K562 (cell line): ENCODE measurements around the gene CGB8. TPM values are rescaled to one million over a fixed set of nuclear protein-coding genes. Genes with fewer than 3 reads are reported as not detected.
A peak's percentile ranks its signal among the peaks of the same experiment; 100 is the strongest.

Experiments
- DACH1 ChIP-seq: fragments of 450-650 bp; IDR thresholded peaks from 2 replicates; pipeline ENCODE4 v1.6.1; 2018; ENCODE audit not compliant: partially characterized antibody
- ESRRB ChIP-seq: fragments of 250-450 bp; sonication (Bioruptor Pico); IDR thresholded peaks from 2 replicates; pipeline ENCODE4 v1.5.0; 2020; ENCODE audit warnings: mild to moderate bottlenecking, moderate library complexity, borderline replicate concordance
- IFI16 ChIP-seq: fragments of 250-450 bp; sonication (Bioruptor Pico); IDR thresholded peaks from 2 replicates; pipeline ENCODE4 v2.1.2; 2022; ENCODE audit warnings: mild to moderate bottlenecking, inconsistent platforms
- KLF16 ChIP-seq: IDR thresholded peaks from 2 replicates; pipeline ENCODE4 v1.6.1; 2016; ENCODE audit warnings: antibody characterized with exemption
- RCOR1 ChIP-seq, 2 experiments: IDR thresholded peaks; 2 replicates each; pipeline ENCODE4 v1.6.1; 2012; ENCODE audit warnings: low read depth in 2 of 2, low read length in 2 of 2, borderline replicate concordance in 1 of 2, improper control_type of control experiment in 1 of 2
- SIRT6 ChIP-seq: IDR thresholded peaks from one replicate; pipeline ENCODE4 v1.6.1; 2012; ENCODE audit warnings: low read depth, mild to moderate bottlenecking, control low read depth, inconsistent platforms, low read length, moderate library complexity
- ZBTB7A ChIP-seq: IDR thresholded peaks from 2 replicates; pipeline ENCODE4 v1.6.1; 2011; ENCODE audit warnings: low read depth, mild to moderate bottlenecking, low read length, moderate library complexity, borderline replicate concordance; ENCODE audit not compliant: control insufficient read depth
- polyA plus RNA-seq, 8 experiments: library from polyadenylated mRNA; depleted of rRNA in 4 of 8; stranded (reverse) in 5 of 8; unstranded in 3 of 8; fragments of >200 nt; fragmentation: Nextera tagmentation in 2 of 8; fragmentation: Illumina TruSeq in 1 of 8; extraction: Ambion mirVana in 2 of 8; extraction: Trizol in 1 of 8; gene quantifications; 2 replicates each; pipeline versions ENCODE4 v1.2.1 to v1.2.3, GENCODE V29; 2011 to 2014; ENCODE audit warnings: inconsistent platforms in 1 of 8, missing spikeins in 1 of 8
- total RNA-seq, 7 experiments: library from RNA; depleted of rRNA in 6 of 7; stranded (reverse); fragments of >200 nt in 6 of 7; fragmentation: Illumina TruSeq in 2 of 7; extraction: Trizol in 2 of 7; gene quantifications; 2 replicates each; pipeline versions ENCODE4 v1.2.1 to v1.2.3, GENCODE V29; 2011 to 2021; ENCODE audit warnings: low replicate concordance in 1 of 7
- TF ChIP-seq, protein P1 (sequence below): fragments of 450-650 bp; IDR thresholded peaks from 2 replicates; pipeline ENCODE4 v1.6.1; 2016; ENCODE audit warnings: mild to moderate bottlenecking, moderate library complexity
- TF ChIP-seq, protein P2 (sequence below): fragments of 450-650 bp; formaldehyde crosslinking; IDR thresholded peaks from 2 replicates; pipeline ENCODE4 v1.4.0; 2020; ENCODE audit warnings: mild to moderate bottlenecking
- TF ChIP-seq, protein P3 (sequence below): sonication (generic); formaldehyde crosslinking; IDR thresholded peaks from 2 replicates; pipeline ENCODE4 v1.8.0; 2022; ENCODE audit warnings: mild to moderate bottlenecking, missing genetic modification reagents, borderline replicate concordance

The CGB8 gene
- total and polyA plus RNA-seq, 9 of the 15 experiments (the other 6 are each of a cell fraction or from before 2014, with no cell fraction given): not detected

DNA sequence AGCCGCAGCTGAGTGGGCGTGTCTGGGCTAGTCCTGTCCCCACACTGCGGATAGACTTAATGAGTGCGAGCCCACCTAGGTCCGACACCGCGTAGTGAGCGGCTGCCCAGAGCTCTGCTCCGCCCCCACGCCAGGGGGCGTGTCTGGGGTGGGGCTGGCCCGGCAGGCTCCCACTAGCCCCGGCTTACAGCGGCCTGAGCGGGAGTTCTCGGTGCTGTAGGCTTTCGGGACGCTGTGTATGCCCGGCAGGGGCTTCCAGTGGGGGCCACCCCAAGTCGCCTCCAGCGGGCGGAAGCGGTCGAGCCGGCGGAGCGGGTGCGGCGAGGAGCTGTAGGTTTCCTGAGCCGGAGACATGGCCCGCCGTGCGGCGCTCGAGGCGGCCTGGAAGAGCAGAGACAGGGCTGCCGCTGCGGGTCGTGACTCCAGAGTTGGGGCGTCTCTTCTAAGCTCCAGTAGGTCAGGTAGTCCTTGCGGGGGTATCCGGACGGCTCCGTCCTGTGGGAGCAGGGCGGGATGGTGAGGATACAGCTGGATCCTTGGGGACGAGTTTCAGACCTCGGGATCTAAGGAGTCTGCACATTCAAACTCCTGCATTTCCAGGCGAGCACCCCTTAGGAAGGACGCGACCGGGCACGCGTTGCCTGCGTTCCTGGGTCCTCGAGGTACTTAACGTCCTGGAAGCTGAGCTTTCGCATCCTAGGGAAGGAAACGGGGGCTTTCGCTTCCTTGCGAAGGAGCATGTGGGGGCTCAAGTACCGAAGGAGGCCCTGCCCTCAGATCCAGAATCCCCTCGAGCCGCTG lies 7.4 kb upstream of the CGB8 start (continued):
- TF ChIP-seq, protein P1, sequence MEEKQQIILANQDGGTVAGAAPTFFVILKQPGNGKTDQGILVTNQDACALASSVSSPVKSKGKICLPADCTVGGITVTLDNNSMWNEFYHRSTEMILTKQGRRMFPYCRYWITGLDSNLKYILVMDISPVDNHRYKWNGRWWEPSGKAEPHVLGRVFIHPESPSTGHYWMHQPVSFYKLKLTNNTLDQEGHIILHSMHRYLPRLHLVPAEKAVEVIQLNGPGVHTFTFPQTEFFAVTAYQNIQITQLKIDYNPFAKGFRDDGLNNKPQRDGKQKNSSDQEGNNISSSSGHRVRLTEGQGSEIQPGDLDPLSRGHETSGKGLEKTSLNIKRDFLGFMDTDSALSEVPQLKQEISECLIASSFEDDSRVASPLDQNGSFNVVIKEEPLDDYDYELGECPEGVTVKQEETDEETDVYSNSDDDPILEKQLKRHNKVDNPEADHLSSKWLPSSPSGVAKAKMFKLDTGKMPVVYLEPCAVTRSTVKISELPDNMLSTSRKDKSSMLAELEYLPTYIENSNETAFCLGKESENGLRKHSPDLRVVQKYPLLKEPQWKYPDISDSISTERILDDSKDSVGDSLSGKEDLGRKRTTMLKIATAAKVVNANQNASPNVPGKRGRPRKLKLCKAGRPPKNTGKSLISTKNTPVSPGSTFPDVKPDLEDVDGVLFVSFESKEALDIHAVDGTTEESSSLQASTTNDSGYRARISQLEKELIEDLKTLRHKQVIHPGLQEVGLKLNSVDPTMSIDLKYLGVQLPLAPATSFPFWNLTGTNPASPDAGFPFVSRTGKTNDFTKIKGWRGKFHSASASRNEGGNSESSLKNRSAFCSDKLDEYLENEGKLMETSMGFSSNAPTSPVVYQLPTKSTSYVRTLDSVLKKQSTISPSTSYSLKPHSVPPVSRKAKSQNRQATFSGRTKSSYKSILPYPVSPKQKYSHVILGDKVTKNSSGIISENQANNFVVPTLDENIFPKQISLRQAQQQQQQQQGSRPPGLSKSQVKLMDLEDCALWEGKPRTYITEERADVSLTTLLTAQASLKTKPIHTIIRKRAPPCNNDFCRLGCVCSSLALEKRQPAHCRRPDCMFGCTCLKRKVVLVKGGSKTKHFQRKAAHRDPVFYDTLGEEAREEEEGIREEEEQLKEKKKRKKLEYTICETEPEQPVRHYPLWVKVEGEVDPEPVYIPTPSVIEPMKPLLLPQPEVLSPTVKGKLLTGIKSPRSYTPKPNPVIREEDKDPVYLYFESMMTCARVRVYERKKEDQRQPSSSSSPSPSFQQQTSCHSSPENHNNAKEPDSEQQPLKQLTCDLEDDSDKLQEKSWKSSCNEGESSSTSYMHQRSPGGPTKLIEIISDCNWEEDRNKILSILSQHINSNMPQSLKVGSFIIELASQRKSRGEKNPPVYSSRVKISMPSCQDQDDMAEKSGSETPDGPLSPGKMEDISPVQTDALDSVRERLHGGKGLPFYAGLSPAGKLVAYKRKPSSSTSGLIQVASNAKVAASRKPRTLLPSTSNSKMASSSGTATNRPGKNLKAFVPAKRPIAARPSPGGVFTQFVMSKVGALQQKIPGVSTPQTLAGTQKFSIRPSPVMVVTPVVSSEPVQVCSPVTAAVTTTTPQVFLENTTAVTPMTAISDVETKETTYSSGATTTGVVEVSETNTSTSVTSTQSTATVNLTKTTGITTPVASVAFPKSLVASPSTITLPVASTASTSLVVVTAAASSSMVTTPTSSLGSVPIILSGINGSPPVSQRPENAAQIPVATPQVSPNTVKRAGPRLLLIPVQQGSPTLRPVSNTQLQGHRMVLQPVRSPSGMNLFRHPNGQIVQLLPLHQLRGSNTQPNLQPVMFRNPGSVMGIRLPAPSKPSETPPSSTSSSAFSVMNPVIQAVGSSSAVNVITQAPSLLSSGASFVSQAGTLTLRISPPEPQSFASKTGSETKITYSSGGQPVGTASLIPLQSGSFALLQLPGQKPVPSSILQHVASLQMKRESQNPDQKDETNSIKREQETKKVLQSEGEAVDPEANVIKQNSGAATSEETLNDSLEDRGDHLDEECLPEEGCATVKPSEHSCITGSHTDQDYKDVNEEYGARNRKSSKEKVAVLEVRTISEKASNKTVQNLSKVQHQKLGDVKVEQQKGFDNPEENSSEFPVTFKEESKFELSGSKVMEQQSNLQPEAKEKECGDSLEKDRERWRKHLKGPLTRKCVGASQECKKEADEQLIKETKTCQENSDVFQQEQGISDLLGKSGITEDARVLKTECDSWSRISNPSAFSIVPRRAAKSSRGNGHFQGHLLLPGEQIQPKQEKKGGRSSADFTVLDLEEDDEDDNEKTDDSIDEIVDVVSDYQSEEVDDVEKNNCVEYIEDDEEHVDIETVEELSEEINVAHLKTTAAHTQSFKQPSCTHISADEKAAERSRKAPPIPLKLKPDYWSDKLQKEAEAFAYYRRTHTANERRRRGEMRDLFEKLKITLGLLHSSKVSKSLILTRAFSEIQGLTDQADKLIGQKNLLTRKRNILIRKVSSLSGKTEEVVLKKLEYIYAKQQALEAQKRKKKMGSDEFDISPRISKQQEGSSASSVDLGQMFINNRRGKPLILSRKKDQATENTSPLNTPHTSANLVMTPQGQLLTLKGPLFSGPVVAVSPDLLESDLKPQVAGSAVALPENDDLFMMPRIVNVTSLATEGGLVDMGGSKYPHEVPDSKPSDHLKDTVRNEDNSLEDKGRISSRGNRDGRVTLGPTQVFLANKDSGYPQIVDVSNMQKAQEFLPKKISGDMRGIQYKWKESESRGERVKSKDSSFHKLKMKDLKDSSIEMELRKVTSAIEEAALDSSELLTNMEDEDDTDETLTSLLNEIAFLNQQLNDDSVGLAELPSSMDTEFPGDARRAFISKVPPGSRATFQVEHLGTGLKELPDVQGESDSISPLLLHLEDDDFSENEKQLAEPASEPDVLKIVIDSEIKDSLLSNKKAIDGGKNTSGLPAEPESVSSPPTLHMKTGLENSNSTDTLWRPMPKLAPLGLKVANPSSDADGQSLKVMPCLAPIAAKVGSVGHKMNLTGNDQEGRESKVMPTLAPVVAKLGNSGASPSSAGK: no peak; the same call in 1 of the 2 replicates
- TF ChIP-seq ESRRB (CRISPR knock-in tag) (no peak), SIRT6 (no peak), DACH1 (no peak), IFI16 (CRISPR knock-in tag) (no peak), RCOR1 (IDR thresholded peaks at IDR 0.05; ENCODE audit: borderline replicate concordance in 1 of 2, low read depth in 2 of 2, low read length in 2 of 2) (0 out of 4 replicates have a peak, but pooled peaks of 1 of the 2 experiments have one; percentile 34), KLF16 (no peak), ZBTB7A (peak; percentile 78; the same call in 1 of the 2 replicates)
- TF ChIP-seq, protein P2, sequence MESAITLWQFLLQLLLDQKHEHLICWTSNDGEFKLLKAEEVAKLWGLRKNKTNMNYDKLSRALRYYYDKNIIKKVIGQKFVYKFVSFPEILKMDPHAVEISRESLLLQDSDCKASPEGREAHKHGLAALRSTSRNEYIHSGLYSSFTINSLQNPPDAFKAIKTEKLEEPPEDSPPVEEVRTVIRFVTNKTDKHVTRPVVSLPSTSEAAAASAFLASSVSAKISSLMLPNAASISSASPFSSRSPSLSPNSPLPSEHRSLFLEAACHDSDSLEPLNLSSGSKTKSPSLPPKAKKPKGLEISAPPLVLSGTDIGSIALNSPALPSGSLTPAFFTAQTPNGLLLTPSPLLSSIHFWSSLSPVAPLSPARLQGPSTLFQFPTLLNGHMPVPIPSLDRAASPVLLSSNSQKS (CRISPR knock-in tag): no peak
- TF ChIP-seq, protein P3, sequence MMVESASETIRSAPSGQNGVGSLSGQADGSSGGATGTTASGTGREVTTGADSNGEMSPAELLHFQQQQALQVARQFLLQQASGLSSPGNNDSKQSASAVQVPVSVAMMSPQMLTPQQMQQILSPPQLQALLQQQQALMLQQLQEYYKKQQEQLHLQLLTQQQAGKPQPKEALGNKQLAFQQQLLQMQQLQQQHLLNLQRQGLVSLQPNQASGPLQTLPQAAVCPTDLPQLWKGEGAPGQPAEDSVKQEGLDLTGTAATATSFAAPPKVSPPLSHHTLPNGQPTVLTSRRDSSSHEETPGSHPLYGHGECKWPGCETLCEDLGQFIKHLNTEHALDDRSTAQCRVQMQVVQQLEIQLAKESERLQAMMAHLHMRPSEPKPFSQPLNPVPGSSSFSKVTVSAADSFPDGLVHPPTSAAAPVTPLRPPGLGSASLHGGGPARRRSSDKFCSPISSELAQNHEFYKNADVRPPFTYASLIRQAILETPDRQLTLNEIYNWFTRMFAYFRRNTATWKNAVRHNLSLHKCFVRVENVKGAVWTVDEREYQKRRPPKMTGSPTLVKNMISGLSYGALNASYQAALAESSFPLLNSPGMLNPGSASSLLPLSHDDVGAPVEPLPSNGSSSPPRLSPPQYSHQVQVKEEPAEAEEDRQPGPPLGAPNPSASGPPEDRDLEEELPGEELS (CRISPR knock-in tag): no peak
